GM04503 (cell line): ENCODE measurements around the gene HORMAD2.

Experiments
- DNase-seq: peaks from one replicate; pipeline ENCODE4 v3.0.0-alpha.2; 2012; ENCODE audit warnings: low read depth

Gene HORMAD2

DNA sequence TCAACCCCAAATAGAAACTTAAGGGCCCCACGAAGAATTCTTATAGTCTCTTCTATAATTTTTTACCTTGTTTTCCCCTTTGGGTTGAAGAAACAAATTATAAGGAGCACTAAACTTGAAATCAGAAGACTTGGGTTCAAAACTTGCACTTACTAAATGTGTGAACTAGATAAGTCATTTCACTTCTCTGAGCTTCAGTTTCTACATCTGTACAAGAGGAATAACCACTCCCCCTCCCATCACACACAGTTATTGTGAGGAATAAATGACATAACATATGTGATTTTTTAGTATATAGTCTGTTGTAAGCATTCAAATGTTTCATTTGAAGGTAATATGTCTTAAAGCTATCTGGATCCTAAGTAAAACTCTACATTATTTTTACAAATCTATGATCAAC lies 87.5 kb downstream of the HORMAD2 start:
- no peak for DNase-seq

DNA sequence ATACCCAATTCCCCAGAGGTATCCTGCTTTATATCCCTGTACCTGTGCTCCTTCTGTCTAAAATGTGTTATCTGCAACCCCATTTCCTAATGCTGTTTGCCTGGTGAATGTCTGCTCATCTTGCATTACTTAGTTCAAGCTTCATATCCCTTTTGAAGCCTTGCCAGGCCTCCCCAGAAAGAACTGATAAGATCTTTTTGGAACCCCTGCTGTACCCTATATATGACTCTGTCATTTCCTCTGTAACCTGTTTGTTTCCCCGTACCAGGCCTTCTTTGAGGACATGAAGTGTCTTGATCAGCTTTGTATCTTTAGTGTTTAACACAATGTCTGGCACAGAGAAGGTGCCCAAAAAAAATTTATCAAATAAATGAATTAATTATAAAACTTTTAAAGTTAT lies 88.7 kb downstream of the HORMAD2 start:
- no peak for DNase-seq

DNA sequence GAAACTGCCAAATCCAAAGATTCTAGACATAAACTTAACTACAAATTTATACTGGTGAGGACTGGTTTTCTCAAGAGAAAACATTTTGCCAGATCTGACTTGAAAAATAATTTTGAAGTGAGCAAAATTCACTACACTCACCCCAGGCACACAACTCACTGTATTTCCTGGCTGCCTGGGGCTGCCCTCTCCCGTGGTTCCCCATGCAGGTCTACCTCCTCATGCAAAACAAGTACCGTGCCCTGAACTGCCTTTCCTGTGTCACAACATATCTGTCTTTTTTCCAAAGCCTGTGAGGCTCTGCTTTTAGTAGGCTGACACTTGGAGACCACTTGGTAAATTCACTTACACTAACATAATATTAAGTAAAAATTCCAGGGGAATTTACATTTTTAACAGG lies 89.9 kb downstream of the HORMAD2 start:
- DNase-seq, result no peak

- no peak for DNase-seq
These were observed 90.7 kb downstream of the HORMAD2 start for GRCh38 chr22:30171008-30171407.

- DNase-seq, result no peak
These were observed 95.5 kb downstream of the HORMAD2 start for GRCh38 chr22:30175690-30176288.

GRCh38 chr22:30176431-30176830 lies 96.2 kb downstream of the HORMAD2 start:
- DNase-seq, result no peak

- no peak for DNase-seq
These were observed 98.2 kb downstream of the HORMAD2 start for GRCh38 chr22:30178181-30179126.

DNA sequence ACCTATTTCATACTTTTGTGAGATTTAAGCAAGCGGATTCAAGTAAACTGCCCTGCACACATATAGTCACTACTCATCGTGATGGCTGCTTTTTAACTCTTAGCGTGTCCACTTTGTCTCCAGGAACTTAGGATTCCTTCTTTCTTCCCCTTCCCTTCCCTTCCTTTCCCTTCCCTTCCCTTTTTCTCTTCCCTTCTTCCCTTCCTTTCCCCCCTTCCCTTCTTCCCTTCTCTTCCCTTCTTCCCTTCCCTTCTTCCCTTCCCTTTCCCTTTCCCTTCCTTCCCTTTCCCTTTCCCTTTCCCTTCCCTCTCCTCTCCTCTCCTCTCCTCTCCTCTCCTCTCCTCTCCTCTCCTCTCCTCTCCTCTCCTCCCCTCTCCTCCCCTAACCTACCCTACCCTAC lies 100.4 kb downstream of the HORMAD2 start:
- no peak for DNase-seq

DNA sequence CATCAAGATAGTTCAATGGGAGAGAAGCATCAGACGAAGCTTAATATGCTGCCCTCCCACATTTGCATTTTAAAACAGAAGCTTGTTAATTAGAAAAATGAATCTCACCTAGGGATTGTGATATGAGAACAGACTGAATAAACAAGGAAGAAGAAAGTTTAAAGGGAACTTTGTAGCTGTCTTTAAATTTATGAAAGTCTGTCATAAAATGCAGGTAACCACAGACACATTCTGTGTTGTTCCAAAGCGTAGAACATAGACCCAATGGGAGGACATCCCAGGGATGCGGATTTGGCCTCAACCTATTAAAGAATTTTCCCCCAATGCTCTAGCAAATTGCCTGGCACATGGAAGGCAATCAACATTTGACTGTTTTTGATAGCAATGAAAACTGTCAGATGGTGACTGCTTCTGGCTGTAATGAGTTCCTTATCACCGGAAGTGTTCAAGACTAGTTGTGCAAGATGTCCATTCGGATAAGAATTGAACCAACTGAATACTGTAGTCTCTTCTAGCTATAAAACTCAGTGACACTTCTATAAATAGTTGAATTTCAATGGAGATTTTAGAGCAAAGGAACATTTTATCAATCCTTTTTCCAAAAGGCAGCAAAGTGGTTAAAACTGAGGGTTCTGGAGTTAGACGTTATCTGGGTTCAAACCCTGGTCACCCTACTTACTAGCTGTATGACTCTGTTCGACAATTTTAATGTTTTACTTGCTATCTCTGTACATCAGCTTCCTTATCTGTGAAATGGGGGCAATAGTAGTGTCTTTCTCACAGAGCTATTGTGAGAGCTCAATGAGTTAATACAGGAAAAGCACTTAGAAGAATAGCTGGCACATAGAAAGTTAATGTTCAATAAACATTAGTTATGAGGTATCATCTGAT lies 101.4 kb downstream of the HORMAD2 start:
- DNase-seq, result no peak

GRCh38 chr22:30182350-30182745 lies 102.1 kb downstream of the HORMAD2 start:
- no peak for DNase-seq

DNA sequence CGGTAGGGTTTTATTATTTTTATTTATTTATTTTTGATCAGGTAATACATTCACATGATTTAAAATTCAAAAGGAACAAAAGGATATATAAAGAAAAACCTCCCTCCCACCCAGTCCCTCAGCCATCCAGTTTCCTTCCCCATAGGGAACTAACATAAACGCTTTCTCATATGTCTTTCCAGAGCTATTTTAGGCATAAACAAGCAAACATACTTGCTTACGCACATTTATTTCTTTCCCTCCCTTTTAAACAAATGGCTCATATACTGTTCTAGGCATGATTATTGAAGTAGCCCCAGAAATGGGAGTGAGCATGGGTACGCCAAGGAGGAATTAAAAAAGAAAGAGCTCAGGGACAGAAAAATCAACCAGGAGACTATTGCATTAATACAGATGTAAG lies 102.6 kb downstream of the HORMAD2 start:
- no peak for DNase-seq

DNA sequence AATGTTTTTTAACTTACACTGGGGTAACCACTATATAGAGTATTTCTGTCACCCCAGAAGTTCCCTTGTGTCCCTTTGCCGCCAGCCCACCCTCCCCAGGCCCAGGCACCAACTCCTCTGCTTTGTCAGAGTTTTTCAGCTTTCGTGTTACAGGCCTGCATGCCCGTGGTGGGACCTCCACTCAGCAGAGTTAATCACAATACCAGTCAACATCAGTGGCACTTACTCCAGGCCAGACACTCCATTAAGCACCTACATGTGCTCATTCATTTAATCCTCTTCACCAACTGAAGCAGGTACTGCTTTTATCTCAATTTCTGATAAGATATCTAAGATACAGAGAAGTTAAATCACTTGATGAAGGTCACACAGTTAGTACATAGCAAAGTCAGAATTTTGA lies 103.0 kb downstream of the HORMAD2 start:
- DNase-seq, result no peak

DNA sequence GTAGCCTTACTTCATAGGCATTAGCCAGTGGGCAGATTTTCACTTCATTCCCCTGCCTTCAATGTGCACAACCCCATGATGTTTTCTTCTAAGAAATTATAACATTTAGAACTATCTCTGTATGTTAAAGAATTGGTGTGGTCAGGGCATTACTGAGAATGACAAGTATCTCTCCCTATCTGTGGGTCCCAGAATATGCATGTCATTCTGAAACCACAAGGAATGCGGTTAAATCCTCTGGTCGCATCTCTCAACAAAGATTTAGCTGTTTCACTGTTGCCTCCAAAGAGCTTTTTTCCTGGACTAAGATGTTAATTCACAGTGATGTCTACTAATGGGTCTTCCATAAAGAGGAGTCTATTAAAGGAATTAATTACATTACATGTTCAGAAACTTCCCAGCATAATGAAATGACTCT lies 103.6 kb downstream of the HORMAD2 start:
- no peak for DNase-seq

- DNase-seq, result no peak
These were observed 104.9 kb downstream of the HORMAD2 start for GRCh38 chr22:30185129-30185528.

- DNase-seq, result no peak
These were observed 105.3 kb downstream of the HORMAD2 start for GRCh38 chr22:30185549-30185948.

DNA sequence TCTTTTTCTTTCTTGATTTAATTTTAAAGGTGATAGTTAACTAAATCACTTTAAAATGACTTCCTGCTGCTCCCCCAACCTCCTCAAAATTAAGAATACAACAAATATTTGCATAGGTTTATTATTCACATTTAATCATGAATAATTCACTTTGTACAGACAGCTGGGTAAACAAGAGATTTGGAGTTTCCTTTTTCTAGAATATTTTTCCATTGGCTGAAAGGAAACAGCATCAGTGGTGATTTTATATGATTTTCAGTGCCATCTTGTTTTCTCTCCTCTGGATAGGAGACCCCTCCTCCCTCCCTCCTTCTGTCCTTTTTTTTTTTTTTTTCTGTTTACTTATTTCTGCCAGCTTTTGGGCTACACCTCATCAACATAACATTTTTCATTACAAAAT lies 105.8 kb downstream of the HORMAD2 start:
- DNase-seq, result no peak

GRCh38 chr22:30186510-30186909 lies 106.2 kb downstream of the HORMAD2 start:
- DNase-seq, result no peak

DNA sequence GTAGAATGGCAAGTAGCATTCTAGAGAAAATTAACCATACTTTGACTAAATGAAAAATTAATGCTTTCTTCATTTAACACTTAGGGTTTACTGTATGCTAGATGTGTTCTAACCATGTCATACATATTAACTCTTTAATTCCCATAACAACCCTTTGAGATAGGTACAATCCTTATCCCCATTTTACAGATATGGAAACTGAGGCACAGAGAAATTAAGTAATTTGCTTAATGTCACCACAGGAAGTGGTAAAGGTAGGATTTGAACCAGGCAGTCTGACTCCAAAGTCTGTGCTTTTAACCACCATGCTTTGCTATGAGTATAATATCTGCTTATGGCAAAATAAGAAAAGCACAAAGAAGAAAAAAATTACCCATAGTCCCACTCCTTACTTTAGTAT lies 106.8 kb downstream of the HORMAD2 start:
- no peak for DNase-seq

DNA sequence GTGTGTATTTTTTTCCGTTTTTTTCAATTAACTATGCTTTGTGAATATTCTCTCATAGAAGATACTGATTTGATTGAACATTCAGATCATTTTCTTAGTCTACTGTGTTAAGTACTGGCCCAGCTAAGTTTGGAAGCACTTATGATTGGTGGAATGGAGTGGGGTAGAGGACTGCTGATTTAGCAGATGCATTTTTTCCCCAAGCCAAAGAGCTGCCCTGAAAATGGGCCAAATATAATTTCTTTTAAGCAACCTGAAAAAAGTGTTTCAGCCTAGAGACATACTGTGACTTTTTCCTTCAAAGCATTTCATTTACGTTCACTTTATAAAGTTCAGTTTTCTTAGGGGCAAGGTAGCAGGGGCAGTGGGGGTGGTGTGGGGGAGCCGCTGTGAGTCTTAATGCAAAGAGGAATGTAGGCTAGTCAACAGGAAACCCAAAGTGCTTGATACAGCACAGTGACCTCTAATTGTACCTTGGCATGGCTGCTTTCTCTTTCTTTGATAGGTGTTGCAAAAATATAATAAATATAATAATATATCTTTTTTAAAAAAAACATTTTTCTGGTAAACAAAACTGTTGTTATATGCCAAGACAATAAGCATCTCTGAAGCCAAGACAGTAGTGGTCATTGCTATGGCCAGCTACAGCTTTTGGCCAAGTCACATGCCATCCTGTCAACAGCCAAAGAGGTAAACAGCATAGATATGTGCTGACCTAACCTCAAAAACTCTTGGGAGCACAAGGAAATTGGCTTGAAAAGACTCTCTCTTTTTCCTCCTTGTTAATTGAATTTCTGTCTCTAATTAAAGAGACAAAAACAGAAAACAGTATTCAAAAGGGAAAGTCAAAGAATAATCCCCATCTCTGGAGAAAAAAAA lies 107.5 kb downstream of the HORMAD2 start:
- no peak for DNase-seq

- no peak for DNase-seq
These were observed 108.6 kb downstream of the HORMAD2 start for GRCh38 chr22:30188911-30189310.

GRCh38 chr22:30190574-30190973 lies 110.3 kb downstream of the HORMAD2 start:
- DNase-seq, result no peak
